HG03159 (cell line): ENCODE measurements around the gene PWWP2B.
A peak's percentile ranks its signal among the peaks of the same experiment; 100 is the strongest.
"Not testable (repeated sequence)": the region's sequence is repeated elsewhere in the genome, so short reads cannot be mapped to it uniquely, and the experiment has no call there.

Experiments
- ATAC-seq: cut with Tn5 transposase; IDR thresholded peaks from one replicate; pipeline ENCODE4 v1.9.1; 2021; ENCODE audit warnings: mild to moderate bottlenecking, moderate library complexity; ENCODE audit not compliant: unreplicated experiment

The PWWP2B gene

DNA sequence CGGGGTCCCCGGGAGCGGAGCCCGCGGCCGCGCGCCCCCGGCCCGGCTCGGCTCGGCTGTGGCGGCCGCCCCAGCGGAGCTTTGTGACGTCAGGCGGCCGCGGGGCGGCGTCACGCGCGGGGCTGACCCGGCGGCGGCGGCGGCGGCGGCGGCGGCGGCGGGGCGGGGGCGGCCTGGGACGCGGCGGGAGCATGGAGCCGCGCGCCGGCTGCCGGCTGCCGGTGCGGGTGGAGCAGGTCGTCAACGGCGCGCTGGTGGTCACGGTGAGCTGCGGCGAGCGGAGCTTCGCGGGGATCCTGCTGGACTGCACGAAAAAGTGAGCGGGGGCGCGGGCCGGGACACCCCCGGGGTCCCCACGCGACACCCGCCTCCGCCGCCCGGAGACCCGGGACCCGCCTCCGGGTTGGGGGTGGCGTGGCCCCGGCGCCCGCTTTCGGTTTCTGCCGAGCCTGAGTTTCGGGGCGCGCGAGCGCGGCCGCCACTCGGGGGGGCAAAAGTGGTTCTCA is at the start of gene PWWP2B:
Gene PWWP2B, plus strand, starts transcription at position 165 of the 506 bp plus-strand sequence. Its CDS starts 27 bp downstream, at position 192.
- peak; percentile 43 for ATAC-seq

DNA sequence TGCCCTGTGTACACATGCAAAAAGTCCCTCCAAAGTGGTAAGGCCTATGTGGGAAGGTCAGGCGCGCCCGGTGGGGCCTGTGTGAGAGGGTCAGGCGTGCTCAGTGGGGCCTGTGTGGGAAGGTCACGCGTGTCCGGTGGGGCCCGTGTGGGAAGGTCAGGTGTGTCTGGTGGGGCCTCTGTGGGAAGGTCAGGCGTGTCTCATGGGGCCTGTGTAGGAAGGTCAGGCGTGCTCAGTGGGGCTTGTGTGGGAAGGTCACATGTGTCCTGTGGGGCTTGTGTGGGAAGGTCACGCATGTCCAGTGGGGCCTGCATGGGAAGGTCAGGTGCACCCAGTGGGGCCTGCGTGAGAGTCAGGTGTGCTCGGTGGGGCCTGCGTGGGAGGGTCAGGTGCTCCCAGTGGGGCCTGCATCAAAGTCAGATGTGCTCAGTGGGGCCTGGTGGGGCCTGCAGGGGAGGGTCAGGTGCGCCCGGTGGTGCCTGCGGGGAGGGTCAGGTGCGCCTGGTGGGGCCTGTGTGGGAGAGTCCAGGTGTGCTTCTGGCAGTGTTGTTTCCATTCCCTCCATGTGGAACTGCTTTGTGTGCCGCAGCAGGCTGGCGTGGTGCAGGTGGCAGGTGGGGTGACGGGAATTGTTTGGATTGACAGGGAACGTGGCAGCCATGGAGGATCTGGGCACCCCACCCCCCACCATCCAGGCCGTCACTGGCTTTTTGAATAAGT is 49.6 kb upstream of the PWWP2B start:
- ATAC-seq: no peak

DNA sequence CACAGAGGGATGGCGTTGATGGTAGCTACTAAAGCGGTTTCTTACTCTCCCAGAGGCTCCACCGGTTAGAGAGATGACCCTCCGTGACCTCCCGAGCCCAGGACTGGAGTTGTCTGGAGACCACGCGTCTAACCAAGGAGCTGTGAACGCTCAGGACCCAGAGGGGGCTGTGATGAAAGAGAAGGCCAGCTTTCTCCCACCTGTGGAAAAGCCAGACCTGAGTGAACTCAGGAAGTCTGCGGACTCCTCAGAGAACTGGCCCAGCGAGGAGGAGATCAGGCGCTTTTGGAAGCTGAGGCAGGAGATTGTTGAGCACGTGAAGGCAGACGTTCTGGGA is 49.1 kb upstream of the PWWP2B start:
- no peak for ATAC-seq

DNA sequence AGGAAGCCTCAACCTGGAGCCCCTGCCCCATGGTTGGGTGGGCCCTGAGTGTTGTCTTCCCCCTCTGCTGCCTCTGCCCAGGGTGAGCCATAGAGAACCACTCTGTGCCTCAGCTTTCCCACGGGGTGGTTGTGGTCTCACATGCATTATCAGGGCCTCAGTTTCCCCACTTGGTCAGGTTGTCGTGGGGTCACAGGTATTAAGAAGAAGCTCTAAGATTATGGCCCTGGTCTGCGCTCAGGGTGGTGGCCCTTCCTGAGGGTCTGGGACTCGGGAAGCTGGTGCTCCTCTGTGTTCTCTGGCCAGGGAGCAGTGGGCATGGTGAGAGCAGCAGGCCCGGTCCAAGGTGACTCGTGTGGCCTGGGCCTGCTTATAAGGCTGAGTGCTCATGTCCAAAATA is 47.2 kb upstream of the PWWP2B start:
- ATAC-seq: no peak

DNA sequence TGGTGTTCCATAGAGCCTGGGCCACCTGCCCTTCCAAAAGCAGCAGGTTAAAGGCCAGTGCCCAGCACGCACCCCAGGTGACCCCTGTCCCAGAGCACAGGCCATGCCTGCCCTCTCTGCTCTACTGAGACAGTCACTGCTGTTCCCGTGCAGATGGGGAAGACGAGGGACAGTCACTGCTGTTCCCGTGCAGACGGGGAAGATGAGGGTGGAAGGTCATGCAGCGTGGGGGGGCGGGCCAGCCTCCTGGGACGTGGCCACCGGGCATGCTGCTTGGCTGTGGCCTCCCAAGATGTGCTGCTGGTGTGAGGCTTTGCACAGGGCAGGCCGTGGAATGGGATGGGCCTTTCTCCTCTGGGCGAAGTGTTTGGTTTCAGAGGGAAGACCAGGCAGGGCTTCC is 46.6 kb upstream of the PWWP2B start:
- no peak for ATAC-seq

DNA sequence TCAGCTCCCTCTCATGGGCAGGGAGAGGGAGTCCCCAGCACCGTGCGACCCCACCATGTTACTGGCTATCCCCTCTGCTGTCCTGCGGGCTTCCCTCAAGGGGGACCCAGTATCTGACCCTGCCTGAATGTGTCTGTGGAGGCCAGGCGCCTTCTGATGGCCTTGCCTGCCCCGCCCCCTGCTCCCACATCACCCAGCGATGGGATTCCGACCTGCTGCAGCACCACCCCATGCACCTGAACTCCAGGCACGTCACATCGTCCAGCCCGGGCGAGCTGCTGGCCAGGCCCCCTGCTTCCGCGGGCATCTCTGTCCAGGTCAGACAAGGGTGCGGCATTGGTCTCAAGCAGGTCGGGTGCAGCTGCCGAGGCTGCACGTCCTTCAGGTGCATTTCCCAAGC is 46.1 kb upstream of the PWWP2B start:
- ATAC-seq: no peak

DNA sequence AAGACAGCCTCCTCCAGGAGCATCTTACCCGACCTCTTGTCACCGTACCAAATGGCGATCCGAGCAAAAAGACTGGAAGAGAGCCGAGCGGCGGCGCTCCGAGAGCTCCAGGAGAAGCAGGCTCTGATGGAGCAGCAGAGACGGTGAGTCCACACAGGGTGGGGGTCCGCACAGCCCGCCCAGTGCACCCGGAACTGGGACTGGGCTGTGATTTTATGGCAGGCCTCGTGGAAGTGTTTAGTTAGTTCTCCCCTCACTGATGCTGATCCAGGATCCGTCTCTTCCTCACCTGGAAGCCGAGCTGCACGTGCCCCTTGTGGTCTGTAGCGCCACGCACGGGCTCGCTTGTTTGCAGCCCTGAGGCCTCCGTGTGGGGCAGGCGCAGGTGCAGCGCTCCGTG is 45.4 kb upstream of the PWWP2B start:
- ATAC-seq: no peak

DNA sequence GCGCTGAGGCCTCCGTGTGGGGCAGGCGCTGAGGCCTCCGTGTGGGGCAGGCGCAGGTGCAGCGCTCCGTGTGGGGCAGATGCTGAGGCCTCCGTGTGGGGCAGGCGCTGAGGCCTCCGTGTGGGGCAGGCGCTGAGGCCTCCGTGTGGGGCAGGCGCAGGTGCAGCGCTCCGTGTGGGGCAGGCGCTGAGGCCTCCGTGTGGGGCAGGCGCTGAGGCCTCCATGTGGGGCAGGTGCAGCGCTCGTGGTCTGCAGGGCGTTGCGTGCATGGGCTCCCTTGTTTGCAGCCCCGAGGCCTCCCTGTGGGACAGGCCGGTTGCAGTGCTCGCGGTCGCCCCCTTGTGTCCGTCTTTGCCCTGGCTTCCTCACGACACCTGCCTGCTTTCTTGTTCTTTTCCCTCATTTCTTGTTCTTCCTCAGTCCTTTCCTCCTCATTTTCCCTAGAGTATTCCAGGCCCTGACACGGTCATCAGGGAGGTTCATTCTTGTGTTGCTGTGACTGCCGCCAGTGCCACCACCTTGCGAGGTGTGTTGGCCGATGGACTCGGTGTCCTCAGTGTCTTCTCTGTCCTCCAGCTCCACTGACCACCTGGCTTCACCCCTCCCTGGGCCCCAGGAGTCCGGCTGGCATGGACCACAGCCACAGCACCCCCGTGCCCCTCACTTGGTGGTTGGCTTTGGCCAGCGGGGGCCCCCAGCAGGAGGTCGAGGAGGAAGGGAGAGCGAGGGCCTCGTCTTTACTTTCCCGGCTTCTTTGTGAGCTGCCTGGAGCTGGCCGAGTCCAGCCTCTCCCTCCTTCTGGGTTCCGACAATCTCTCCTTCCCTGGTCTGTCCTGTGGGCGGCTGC is 44.3 kb upstream of the PWWP2B start:
- ATAC-seq: not testable (repeated sequence)

DNA sequence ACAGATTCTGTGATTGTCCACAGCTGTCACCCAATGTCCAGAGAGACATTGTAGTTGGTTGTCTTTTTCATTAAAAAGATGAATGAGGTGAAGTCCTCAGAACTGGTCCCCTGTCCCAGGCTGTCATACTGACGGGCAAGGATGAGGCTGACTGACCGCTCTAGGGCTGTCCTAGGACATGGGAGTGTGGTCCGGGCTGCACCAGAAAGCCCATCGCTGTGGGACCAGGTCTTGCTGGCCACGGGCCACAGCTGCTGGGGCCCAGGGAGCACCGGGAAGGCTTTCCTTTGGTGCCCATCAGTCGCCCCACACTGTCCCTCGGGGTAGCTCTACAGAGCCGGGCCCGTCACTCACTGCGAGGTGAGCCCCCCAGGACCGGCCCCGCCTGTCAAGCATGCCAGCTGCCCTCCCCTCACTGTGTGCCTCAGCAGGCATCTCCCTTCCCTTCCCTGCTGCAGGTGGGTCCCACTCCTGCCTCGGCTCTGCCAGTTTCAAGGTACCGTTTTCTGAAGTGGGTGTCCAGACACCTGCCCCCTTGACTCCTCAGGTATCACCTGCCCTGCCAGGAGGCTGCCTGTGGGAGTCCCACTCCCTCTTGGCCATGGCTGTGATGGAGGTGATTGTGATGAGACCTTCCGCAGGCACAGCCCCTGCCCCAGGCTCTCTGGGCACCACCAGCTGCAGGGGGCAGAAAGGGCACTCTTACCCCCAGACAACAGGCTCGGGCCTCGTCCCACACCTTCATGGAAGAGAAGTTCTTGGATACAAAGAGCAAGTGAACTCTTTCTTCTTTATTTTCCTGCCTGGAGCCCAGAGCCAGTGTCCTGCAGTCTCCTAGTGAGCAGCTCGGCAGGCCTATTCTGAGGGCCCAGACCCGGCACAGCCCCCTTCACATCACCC is 43.3 kb upstream of the PWWP2B start:
- no peak for ATAC-seq

DNA sequence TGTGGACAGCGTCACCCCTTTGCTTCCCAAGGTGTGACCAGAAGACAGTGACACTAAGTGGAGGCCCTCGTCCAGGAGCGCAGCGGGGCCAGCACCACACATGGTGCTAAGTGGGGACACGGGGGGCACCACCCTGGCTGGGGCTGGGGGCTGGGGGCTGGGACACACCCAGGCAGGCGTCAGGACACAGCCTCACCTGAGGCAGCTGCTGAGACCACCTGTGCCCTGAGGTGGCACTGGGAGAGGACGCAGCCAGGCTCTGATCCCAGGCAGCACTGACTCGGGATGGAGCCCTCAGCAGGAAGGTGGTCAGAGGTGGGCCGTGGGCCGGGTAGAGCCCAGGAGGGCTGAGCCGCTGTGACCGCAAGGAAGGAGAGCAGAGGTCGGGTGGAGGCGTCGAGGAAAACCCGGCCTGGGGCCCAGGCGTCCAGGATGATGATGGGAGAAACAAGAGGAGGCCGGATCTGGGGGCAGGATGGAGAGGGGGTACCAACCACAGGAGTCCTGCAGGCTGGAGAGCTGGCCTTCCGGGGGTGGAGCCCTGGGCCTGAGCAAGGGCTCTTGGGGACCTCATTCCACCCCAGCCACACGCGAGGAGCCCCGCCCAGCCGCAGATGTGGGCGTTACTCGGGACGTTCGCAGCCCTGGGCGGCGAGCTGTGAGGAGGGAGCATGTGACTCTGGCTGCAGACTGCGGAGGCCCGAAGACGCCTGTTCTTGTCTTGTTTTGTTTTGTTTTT is 42.5 kb upstream of the PWWP2B start:
- ATAC-seq: no peak

DNA sequence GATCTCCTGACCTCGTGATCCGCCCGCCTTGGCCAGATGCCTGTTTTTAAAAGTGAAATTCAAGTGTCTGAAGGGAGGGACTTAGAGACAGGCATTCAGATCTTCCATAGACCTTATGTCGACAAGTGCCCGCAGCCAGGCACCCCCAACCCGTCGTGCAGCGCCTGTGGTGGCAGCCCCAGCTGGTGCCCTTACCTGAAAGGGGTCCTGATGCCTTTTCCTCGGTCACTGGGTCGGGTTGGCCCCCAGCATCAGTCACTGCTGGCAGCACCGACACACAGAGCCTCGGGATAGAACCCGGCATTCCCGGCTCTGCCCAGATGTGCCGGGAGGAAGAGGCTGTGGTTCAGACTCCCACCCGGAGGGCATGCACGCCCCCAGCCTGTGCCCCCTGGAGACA is 41.7 kb upstream of the PWWP2B start:
- no peak for ATAC-seq

DNA sequence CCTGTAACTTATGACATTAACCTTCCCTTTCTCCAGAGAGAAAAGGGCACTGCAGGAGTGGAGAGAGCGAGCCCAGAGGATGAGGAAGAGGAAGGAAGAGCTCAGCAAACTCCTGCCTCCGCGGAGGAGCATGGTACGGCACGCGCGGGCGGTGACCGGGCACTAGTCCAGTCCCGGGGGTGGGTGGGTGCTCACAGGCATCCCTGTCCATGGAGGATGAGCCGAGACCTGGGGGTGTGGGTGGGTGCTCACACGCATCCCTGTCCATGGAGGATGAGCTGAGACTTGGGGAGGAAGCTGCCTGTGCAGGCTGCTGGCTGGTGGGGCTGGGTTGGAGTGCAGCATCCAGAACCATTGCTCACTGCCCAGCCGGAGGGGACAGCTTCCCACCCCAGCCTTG is 41.2 kb upstream of the PWWP2B start:
- no peak for ATAC-seq

DNA sequence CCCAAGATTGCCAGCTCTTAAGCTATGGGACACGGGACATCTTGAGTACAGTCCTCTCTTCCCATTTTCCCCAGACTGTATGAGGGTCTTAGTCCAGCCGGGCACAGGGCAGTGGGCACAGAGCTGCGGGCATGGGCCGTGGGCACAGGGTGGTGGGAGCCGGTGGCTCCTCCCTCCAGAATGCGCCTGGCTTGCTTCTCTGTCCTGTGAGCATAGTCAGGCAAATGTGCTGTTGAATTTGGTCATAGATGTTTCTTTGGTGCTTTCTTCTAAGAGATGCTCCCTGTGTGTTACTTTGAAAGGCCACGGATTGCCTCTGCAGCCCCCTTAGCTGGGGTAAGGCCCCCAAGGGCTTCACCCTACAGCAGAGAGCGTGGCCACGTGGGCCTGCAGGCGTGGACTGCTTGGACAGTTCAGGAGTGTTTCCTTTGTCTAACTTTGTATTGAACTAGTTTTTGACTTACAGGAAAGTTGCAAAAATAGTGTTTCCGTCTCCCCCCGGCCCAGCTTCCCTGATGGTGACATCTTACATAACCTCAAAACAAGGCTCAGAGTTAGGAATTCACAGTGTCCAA is 40.3 kb upstream of the PWWP2B start:
- ATAC-seq: no peak

DNA sequence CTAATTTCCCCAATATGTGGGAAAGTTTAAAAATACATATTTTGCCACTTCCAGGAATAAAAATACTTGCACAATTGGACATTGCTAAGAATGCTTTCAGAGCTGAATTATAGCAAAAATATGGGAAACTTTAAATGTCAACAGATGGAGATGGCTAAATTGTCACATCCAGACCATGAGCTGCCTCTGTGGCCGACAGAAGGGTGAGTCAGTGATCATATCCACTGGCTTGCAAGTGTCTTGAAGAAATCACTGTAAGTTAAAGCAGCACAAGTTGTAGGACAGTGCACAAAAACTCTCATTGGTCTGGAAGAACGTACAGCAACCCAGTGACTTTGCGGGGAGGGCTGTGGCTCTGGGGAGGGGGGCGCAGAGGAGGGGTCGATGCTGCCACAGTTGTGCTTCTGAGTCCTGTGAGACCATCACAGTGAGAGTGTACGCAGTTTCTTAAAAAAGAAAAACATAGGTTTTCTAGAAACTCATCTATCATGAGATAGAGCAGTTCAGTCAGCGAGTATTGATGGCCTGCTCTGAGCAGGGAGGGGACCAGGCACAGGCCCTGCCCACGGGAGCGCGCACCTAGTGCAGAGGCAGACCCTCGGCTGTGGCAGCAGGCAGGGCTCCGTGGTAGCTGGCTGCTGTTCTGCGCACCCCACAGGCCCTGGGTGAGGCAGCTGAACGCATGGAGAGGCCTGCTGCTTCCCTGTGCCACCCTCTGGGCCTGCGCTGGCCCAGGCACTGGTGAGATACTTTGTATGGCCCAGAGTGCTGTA is 39.5 kb upstream of the PWWP2B start:
- ATAC-seq: no peak

DNA sequence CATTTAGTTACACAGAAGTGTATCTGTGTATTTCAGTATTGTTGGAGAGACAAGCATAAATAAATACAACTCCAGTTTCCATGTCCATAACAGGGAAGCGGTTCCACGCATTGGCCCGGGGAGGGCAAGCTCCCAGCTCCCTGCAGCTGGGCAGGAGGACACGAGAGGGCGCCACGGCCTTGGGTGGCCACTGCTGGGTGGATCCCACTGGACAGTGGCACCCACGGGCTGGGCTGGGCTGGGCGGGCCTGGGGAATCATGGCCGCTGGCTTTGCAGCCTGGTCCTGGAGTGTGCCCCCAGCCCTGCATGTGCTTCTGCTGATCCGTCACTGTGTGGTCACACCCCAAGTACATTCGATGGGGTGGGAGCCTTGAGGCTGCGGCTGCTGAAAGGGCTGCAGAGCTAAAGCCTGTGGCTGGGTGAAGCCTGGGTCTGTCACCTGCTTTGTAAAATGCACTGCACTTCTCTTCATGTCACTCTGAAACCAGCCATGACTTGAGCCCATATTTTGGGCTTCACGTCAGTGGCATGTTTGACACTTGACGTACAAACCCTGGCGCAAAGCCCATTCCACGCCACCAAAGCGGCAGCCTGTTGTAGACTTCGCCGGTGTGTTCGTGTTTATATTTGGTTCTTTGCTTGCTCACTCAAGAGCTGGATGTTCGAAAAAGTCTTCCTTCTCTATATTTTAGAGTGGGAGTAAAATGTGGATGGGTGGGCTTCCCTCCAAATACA is 37.5 kb upstream of the PWWP2B start:
- no peak for ATAC-seq

DNA sequence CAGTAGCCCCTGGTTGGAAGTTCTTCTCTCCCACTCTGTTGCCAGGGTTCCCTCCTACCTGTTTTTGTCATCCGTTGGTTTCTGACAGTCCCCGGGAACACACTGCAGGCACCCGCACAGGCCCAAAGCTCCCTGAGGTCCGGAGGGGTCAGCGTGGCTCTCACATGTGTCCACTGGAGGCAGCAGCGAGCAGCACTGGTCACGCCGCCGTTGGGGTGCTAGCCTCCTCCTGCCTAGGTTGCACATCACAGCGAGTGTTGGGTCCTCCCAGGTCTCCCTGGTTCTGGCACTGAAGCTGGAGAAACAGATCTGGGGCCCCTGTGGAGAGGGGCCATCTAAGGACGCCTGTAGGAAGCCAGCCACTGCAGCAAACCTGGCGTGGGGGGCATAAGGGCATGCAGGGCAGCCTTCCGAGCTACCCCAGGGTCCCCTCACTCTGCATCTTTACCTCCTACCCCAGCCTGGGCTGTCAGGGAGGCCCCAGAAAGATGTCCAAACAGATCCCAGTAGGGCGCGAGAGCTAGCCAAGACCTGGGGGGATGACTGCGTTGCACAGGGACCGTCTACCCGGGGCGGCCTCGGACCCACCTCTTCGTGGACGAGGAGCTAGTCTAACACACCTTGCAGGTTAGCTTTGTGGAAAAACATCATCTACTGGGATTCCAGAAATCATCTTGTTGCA is 36.1 kb upstream of the PWWP2B start:
- ATAC-seq: no peak

DNA sequence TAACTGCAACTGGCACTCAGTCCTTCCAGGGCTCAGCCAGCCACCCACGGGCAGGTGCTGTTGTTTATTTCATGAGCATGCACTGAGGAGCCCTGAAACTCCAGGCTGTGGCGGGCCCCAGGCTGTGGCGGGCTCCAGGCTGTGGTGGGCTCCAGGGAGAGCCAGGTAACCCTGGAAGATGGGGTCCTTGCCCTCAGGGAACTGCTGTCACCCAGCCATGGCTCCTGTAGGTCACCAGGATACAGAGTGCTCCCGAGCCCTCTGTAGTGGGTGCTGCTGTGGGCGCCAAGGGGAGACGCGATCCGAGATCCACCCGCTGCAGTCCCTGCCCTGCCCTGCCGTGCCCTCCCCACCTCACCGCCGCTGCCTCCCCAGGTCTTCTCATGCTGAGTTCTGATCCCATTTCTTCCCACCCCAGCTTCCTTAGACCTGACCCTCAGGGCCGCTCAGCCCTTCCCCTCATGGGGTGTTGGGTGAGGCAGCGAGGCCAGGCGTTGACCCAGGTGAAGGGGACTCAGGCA is 35.4 kb upstream of the PWWP2B start:
- no peak for ATAC-seq

DNA sequence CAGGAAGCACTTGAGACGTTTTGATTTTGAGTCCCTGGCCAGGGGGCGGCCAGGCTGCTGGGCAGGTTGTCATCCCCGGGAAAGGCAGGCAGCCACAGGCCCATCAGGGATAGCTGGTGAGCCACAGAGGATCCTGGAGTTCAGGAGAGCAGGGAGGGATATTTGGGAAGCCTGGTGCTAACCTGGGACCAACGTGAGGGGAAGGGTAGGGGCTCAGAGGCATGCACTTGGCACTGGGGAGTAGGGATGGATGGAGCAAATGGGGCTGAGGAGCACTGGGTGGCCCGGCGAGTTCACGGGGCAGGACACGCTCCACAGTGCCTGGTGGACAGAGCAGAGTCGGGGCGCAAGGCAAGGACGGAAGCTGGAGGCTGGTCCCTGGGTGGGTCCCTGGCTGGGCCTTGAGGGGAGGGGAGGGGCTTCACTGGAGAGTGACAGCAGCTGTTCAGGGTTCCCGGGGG is 34.8 kb upstream of the PWWP2B start:
- ATAC-seq: no peak
